Adrenal gland (tissue), 5 donors: ENCODE results near the gene RCCD1.

ENCODE experiments used
- POLR2A ChIP-seq, 2 donors: fragments of 450-650 bp; IDR thresholded peaks; one replicate each; pipeline ENCODE4 v1.6.1; 2017; ENCODE audit warnings: antibody characterized with exemption in 2 of 2, mild to moderate bottlenecking in 2 of 2, moderate library complexity in 1 of 2
- TF ChIP-seq, protein P1 (sequence below), 6 experiments: fragments of 450-650 bp in 4 of 6; fragments of 200-600 bp in 2 of 6; sonication (generic) in 1 of 6; IDR thresholded peaks; 1 replicate in 5 of 6; 2 replicates in 1 of 6; pipeline versions ENCODE4 v1.5.1 to v1.8.0; 2016 to 2021; ENCODE audit warnings: antibody characterized with exemption in 6 of 6, mild to moderate bottlenecking in 2 of 6, moderate library complexity in 1 of 6
- donor health status: DM: no; HTN: no; CAD: no.

DNA sequence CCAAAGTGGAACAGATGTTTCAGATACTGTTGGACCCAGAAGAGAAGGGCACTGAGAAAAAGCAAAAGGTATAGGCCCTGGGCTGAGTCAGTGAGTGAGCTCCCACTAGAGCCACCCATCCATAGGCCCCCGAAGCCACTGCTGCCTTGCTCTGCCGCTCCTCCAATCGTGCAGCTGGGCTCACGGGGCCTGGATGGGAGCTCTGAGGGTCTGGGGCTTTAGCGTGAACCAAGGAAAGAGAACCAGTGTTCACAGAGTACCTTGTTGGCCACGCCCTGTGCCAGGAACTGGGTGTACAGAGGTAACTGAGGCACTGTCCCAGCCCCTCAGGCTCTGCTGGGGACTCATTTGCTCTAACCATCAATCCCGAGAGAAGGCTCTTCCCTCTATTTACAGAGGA lies 14.9 kb upstream of the RCCD1 start:
- TF ChIP-seq POLR2A (IDR thresholded peaks at IDR 0.05), result no peak
- TF ChIP-seq, protein P1, sequence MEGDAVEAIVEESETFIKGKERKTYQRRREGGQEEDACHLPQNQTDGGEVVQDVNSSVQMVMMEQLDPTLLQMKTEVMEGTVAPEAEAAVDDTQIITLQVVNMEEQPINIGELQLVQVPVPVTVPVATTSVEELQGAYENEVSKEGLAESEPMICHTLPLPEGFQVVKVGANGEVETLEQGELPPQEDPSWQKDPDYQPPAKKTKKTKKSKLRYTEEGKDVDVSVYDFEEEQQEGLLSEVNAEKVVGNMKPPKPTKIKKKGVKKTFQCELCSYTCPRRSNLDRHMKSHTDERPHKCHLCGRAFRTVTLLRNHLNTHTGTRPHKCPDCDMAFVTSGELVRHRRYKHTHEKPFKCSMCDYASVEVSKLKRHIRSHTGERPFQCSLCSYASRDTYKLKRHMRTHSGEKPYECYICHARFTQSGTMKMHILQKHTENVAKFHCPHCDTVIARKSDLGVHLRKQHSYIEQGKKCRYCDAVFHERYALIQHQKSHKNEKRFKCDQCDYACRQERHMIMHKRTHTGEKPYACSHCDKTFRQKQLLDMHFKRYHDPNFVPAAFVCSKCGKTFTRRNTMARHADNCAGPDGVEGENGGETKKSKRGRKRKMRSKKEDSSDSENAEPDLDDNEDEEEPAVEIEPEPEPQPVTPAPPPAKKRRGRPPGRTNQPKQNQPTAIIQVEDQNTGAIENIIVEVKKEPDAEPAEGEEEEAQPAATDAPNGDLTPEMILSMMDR (IDR thresholded peaks at IDR 0.05), result no peak
